Measurements from ENCODE around the gene KCNJ16.

DNA sequence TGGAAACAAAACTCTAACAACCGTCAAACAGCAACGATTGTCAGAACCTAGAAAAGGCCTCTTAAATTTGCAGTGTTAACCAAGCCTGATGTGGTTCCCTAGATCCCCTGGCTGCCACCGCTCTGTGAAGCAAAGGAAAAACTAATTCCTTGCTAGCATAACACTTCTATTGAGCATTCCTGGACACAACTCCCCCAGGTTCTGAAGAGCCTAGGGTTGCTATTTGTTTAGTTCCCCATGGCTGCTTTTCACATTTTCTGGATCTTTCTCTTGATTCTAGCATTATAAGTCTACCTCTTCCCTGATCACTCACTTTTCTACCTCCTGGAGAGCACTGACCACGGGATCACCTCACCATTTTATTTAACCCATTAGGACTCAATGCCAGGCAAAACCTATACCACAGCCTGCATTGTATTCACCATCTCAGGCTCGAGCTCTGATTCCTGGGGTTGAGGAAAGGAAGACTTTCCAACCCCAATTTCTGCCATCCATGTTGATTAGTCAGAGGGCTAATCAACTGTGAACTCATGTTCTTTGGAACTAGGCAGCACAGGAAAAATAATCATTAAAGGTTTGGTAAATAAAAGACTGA lies 692 bp upstream of the KCNJ16 start:
- TF ChIP-seq, protein P1, sequence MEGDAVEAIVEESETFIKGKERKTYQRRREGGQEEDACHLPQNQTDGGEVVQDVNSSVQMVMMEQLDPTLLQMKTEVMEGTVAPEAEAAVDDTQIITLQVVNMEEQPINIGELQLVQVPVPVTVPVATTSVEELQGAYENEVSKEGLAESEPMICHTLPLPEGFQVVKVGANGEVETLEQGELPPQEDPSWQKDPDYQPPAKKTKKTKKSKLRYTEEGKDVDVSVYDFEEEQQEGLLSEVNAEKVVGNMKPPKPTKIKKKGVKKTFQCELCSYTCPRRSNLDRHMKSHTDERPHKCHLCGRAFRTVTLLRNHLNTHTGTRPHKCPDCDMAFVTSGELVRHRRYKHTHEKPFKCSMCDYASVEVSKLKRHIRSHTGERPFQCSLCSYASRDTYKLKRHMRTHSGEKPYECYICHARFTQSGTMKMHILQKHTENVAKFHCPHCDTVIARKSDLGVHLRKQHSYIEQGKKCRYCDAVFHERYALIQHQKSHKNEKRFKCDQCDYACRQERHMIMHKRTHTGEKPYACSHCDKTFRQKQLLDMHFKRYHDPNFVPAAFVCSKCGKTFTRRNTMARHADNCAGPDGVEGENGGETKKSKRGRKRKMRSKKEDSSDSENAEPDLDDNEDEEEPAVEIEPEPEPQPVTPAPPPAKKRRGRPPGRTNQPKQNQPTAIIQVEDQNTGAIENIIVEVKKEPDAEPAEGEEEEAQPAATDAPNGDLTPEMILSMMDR (conservative IDR thresholded peaks at IDR 0.05; ENCODE audit: low read depth, low read length) = no peak
- no peak for TF ChIP-seq EZH2 (IDR thresholded peaks at IDR 0.05; ENCODE audit: low read length, unreplicated experiment)
- no peak for TF ChIP-seq EZH2phosphoT487 (IDR thresholded peaks at IDR 0.05; ENCODE audit: borderline replicate concordance, low read length)
